ENCODE data around the gene FBXL16. TPM values are rescaled to one million over a fixed set of nuclear protein-coding genes. Genes with fewer than 3 reads are reported as not detected.

The FBXL16 gene
- polyA plus RNA-seq, 1 experiment, result 0.67 TPM

- Histone ChIP-seq H3K36me3 (ENCODE audit: control insufficient read depth, insufficient read depth, low read length) (peaks cover 5% of the 10 kb centered on the region), H3K4me3 (ENCODE audit: low read depth, low read length) (peak overlapping the region; percentile 76), H3K27me3 (ENCODE audit: control insufficient read depth, insufficient read depth, low read length) (peaks cover 10% of the 10 kb centered on the region)
- POLR2A ChIA-PET, result no interaction called here
- no peak for DNase-seq (ENCODE audit: low read depth)
- no peak for TF ChIP-seq CTCF (IDR thresholded peaks at IDR 0.05; ENCODE audit: insufficient read depth, low read depth, low read length)
- CTCF ChIA-PET, result interaction anchor here (0.6 to 1.5 kb wide), 5 partner anchors 12 to 97 kb away, joined by 3 to 4 read pairs (median 3); partner anchors contain the start of gene RHOT2
Observed at GRCh38 chr16:689175-689897, 16.3 kb downstream of the FBXL16 start.

GRCh38 chr16:687499-687898 lies 18.1 kb downstream of the FBXL16 start:
- DNase-seq (ENCODE audit: low read depth), result no peak
- POLR2A ChIA-PET, result no interaction called here
- peaks cover 12% of the 10 kb centered on the region for H3K36me3 ChIP-seq (ENCODE audit: control insufficient read depth, insufficient read depth, low read length)
- H3K27me3 ChIP-seq (ENCODE audit: control insufficient read depth, insufficient read depth, low read length), result no peaks in the 10 kb centered on the region; the same call in 1 of the 2 replicates
- no peak for TF ChIP-seq CTCF (IDR thresholded peaks at IDR 0.05; ENCODE audit: insufficient read depth, low read depth, low read length)
- CTCF ChIA-PET, result interaction anchor here (0.7 kb wide), 1 partner anchor 23 kb away, joined by 3 read pairs; no protein-coding TSS in a partner anchor
- no peak overlapping the region for H3K4me3 ChIP-seq (ENCODE audit: low read depth, low read length)

- TF ChIP-seq CTCF (IDR thresholded peaks at IDR 0.05; ENCODE audit: insufficient read depth, low read depth, low read length), result no peak
- H3K36me3 ChIP-seq (ENCODE audit: control insufficient read depth, insufficient read depth, low read length), result peaks cover 21% of the 10 kb centered on the region
- no peaks in the 10 kb centered on the region for H3K27me3 ChIP-seq (ENCODE audit: control insufficient read depth, insufficient read depth, low read length)
- CTCF ChIA-PET, result interaction anchor here (0.7 to 1.1 kb wide), 2 partner anchors 33 to 94 kb away, joined by 4 read pairs; no protein-coding TSS in a partner anchor
- no peak for DNase-seq (ENCODE audit: low read depth)
- H3K4me3 ChIP-seq (ENCODE audit: low read depth, low read length), result no peak overlapping the region
- POLR2A ChIA-PET, result no interaction called here
Observed at GRCh38 chr16:686459-687260, 18.9 kb downstream of the FBXL16 start.

GRCh38 chr16:685967-686366 lies 19.6 kb downstream of the FBXL16 start:
- POLR2A ChIA-PET, result no interaction called here
- peak; percentile 60 for TF ChIP-seq CTCF (IDR thresholded peaks at IDR 0.05; ENCODE audit: insufficient read depth, low read depth, low read length)
- no peaks in the 10 kb centered on the region for H3K27me3 ChIP-seq (ENCODE audit: control insufficient read depth, insufficient read depth, low read length)
- DNase-seq (ENCODE audit: low read depth), result no peak
- CTCF ChIA-PET, result interaction anchor here (0.7 to 1.1 kb wide), 2 partner anchors 34 to 95 kb away, joined by 4 read pairs; no protein-coding TSS in a partner anchor
- H3K4me3 ChIP-seq (ENCODE audit: low read depth, low read length), result no peak overlapping the region
- peaks cover 23% of the 10 kb centered on the region for H3K36me3 ChIP-seq (ENCODE audit: control insufficient read depth, insufficient read depth, low read length)
